SK-N-SH (cell line): Measurements from ENCODE around the gene ZEB1. TPM values are rescaled to one million over a fixed set of nuclear protein-coding genes. Genes with fewer than 3 reads are reported as not detected.

ENCODE experiments used
- CTCF ChIA-PET: fragments of 300-600, 350-600 bp; formaldehyde crosslinking; extraction: SDS; loops from one replicate; lab custom pipeline; 2021; lab: Yijun Ruan, JAX
- POLR2A ChIA-PET: fragments of 350-600 bp; sonication (Branson Sonifier 250); formaldehyde crosslinking; extraction: SDS; loops from one replicate; lab custom pipeline; 2020; ENCODE audit warnings: antibody characterized with exemption, inconsistent platforms; lab: Yijun Ruan, JAX
- DNase-seq: peaks from one replicate; pipeline ENCODE4 v3.0.0; 2012
- H2AFZ ChIP-seq: fragments of 200-600 bp; sonication (generic); 2 replicates; pipeline ENCODE4 v1.8.1; 2016; ENCODE audit warnings: antibody characterized with exemption, mild to moderate bottlenecking, low read depth
- H3F3A ChIP-seq: fragments of 200-600 bp; sonication (generic); replicated peaks from 2 replicates; pipeline ENCODE3; 2016; ENCODE audit warnings: antibody characterized with exemption, mild to moderate bottlenecking; ENCODE audit not compliant: insufficient read depth
- H3K27ac ChIP-seq, 2 experiments: fragments of 200-500 bp in 1 of 2; fragments of 200-600 bp in 1 of 2; sonication (Bioruptor generic) in 1 of 2; sonication (generic), shearing (Covaris generic) in 1 of 2; 2 replicates each; pipeline versions ENCODE4 v1.5.1 to v1.6.1; 2014 to 2016; ENCODE audit warnings: low read depth in 2 of 2, inconsistent platforms in 1 of 2, low read length in 1 of 2, mild to moderate bottlenecking in 1 of 2, mixed read lengths in 1 of 2
- H3K27me3 ChIP-seq: fragments of 200-600 bp; sonication (generic), shearing (Covaris generic); 2 replicates; pipeline ENCODE4 v1.6.1; 2016; ENCODE audit warnings: mixed run types; ENCODE audit not compliant: insufficient read depth
- H3K36me3 ChIP-seq, 2 experiments: fragments of 200-500 bp in 1 of 2; fragments of 200-600 bp in 1 of 2; sonication (Bioruptor generic) in 1 of 2; sonication (generic) in 1 of 2; replicated peaks in 1 of 2; 2 replicates each; pipeline versions ENCODE3 to v1.5.1; 2014 to 2016; ENCODE audit warnings: low read length in 1 of 2, mild to moderate bottlenecking in 1 of 2; ENCODE audit not compliant: insufficient read depth in 2 of 2, control insufficient read depth in 1 of 2
- H3K4me1 ChIP-seq, 2 experiments: fragments of 200-500 bp in 1 of 2; fragments of 200-600 bp in 1 of 2; sonication (Bioruptor generic) in 1 of 2; sonication (generic), shearing (Covaris generic) in 1 of 2; 2 replicates each; pipeline versions ENCODE4 v1.5.1 to v1.6.1; 2014 to 2016; ENCODE audit warnings: low read depth in 1 of 2, low read length in 1 of 2, mixed run types in 1 of 2; ENCODE audit not compliant: insufficient read depth in 2 of 2, control insufficient read depth in 1 of 2
- H3K4me2 ChIP-seq: fragments of 200-600 bp; sonication (generic), shearing (Covaris generic); 2 replicates; pipeline ENCODE4 v1.6.1; 2017; ENCODE audit warnings: mixed run types
- H3K4me3 ChIP-seq, 2 experiments: fragments of 200-500 bp in 1 of 2; fragments of 200-600 bp in 1 of 2; sonication (Bioruptor generic) in 1 of 2; sonication (generic), shearing (Covaris generic) in 1 of 2; 2 replicates each; pipeline versions ENCODE4 v1.5.1 to v1.8.1; 2014 to 2016; ENCODE audit warnings: low read depth in 2 of 2, inconsistent platforms in 1 of 2, low read length in 1 of 2, mild to moderate bottlenecking in 1 of 2, mixed read lengths in 1 of 2, moderate library complexity in 1 of 2
- H3K79me2 ChIP-seq: fragments of 200-600 bp; sonication (generic); 2 replicates; pipeline ENCODE4 v1.8.1; 2017; ENCODE audit warnings: mild to moderate bottlenecking; ENCODE audit not compliant: insufficient read depth
- H3K9ac ChIP-seq: fragments of 200-600 bp; sonication (generic); 2 replicates; pipeline ENCODE4 v1.6.1; 2017; ENCODE audit warnings: mixed run types
- H3K9me2 ChIP-seq: fragments of 200-600 bp; sonication (generic); 2 replicates; pipeline ENCODE4 v1.6.1; 2017; ENCODE audit warnings: mixed run types
- H3K9me3 ChIP-seq: fragments of 200-600 bp; sonication (generic); 2 replicates; pipeline ENCODE4 v1.6.1; 2017; ENCODE audit warnings: mixed run types, mild to moderate bottlenecking, moderate library complexity
- H4K20me1 ChIP-seq: fragments of 200-600 bp; sonication (generic); 2 replicates; pipeline ENCODE4 v1.6.1; 2017; ENCODE audit warnings: mild to moderate bottlenecking, mixed run types; ENCODE audit not compliant: insufficient read depth
- CHD2 ChIP-seq: fragments of 150-350 bp; IDR thresholded peaks from 2 replicates; pipeline ENCODE4 v1.6.1; 2018; ENCODE audit warnings: low read length; ENCODE audit not compliant: partially characterized antibody
- CTCF ChIP-seq: fragments of 200-600 bp; sonication (generic); IDR thresholded peaks from 2 replicates; pipeline ENCODE4 v1.6.1; 2017; ENCODE audit warnings: antibody characterized with exemption, mild to moderate bottlenecking, moderate library complexity
- EP300 ChIP-seq, 2 experiments: IDR thresholded peaks; 2 replicates each; pipeline versions ENCODE4 v1.4.0 to v1.6.1; 2012; ENCODE audit warnings: borderline replicate concordance in 1 of 2, low read depth in 1 of 2, low read length in 1 of 2
- FOSL2 ChIP-seq: IDR thresholded peaks from 2 replicates; pipeline ENCODE4 v1.4.0; 2012; ENCODE audit warnings: low read depth, mild to moderate bottlenecking, moderate library complexity, borderline replicate concordance
- JUND ChIP-seq: IDR thresholded peaks from 2 replicates; pipeline ENCODE4 v1.4.0; 2012
- MEF2A ChIP-seq: IDR thresholded peaks from 2 replicates; pipeline ENCODE4 v1.4.0; 2012; ENCODE audit warnings: low read depth, borderline replicate concordance
- MXI1 ChIP-seq: IDR thresholded peaks from 2 replicates; pipeline ENCODE4 v1.6.1; 2012; ENCODE audit warnings: mild to moderate bottlenecking, low read depth, low read length, improper control_type of control experiment
- PBX3 ChIP-seq: IDR thresholded peaks from 2 replicates; pipeline ENCODE4; 2012
- POLR2AphosphoS5 ChIP-seq: IDR thresholded peaks from 2 replicates; pipeline ENCODE4 v1.6.1; 2012; ENCODE audit warnings: low read depth, low read length
- RAD21 ChIP-seq: IDR thresholded peaks from 2 replicates; pipeline ENCODE4 v1.6.1; 2012; ENCODE audit warnings: mild to moderate bottlenecking, low read length
- RCOR1 ChIP-seq: fragments of 150-350 bp; IDR thresholded peaks from 2 replicates; pipeline ENCODE4 v1.6.1; 2017; ENCODE audit warnings: antibody characterized with exemption, low read length
- SIN3A ChIP-seq: IDR thresholded peaks from 2 replicates; pipeline ENCODE4 v1.6.1; 2012; ENCODE audit warnings: low read depth, mild to moderate bottlenecking, low read length, moderate library complexity, borderline replicate concordance
- TCF12 ChIP-seq: IDR thresholded peaks from 2 replicates; pipeline ENCODE4 v1.4.0; 2012
- WGBS: methylation state at CpG from one replicate; pipeline ENCODE4 v1.1.6; 2017; ENCODE audit warnings: low lambda C conversion rate; 5-methylcytosine and 5-hydroxymethylcytosine counted together
- polyA plus RNA-seq, 3 experiments: library from polyadenylated mRNA; depleted of rRNA; stranded (reverse); fragments of >200 nt; gene quantifications; 2 replicates each; pipeline ENCODE4 v1.2.3, GENCODE V29; 2012

Gene ZEB1
- polyA plus RNA-seq, 1 of the 3 experiments (the other 2 are of a cell fraction), result 5.4 TPM

- H3K9ac ChIP-seq, result no peak overlapping the region
- no peak overlapping the region for H3K4me2 ChIP-seq
- H3F3A ChIP-seq, result peaks cover 12% of the 10 kb centered on the region
- no peaks in the 10 kb centered on the region for H3K36me3 ChIP-seq
- no peaks in the 10 kb centered on the region for H3K9me2 ChIP-seq
- no peaks in the 10 kb centered on the region for H3K27me3 ChIP-seq
- H3K79me2 ChIP-seq, result peaks cover 85% of the 10 kb centered on the region
- POLR2A ChIA-PET, result no interaction called here
- H3K4me3 ChIP-seq, result no peak overlapping the region
- 0 out of 2 replicates have a peak, but pooled peaks cover 8% of the 10 kb centered on the region for H4K20me1 ChIP-seq
- H3K27ac ChIP-seq, result no peak overlapping the region
- CTCF ChIA-PET, result interaction anchor here (0.6 kb wide), 1 partner anchor 850 kb away, joined by 3 read pairs; no protein-coding TSS in a partner anchor
- DNase-seq, result no peak
- H2AFZ ChIP-seq, result no peak overlapping the region
- H3K9me3 ChIP-seq, result no peaks in the 10 kb centered on the region
- H3K4me1 ChIP-seq, result peaks cover 4 to 5% of the 10 kb centered on the region in 2 experiments; a peak in 3 of 4 replicates
- peak; percentile 22; the same call in 1 of the 2 replicates for TF ChIP-seq JUND
- no peak for TF ChIP-seq RCOR1
- TF ChIP-seq CTCF, result peak; percentile 18; the same call in 1 of the 2 replicates
- TF ChIP-seq PBX3, result peak; percentile 54
- TF ChIP-seq MEF2A, result no peak
- peak; percentile 44; the same call in 1 of the 2 replicates for TF ChIP-seq FOSL2
- TF ChIP-seq TCF12, result peak; percentile 59; the same call in 1 of the 2 replicates
- TF ChIP-seq RAD21, result 0 out of 2 replicates have a peak, but pooled peaks have one; percentile 10
Observed at GRCh38 chr10:31353574-31353973, 34.6 kb downstream of the ZEB1 start.

- H2AFZ ChIP-seq, result no peak overlapping the region
- no peaks in the 10 kb centered on the region for H3K27me3 ChIP-seq
- peaks cover 3 to 7% of the 10 kb centered on the region in 2 experiments; a peak in 3 of 4 replicates for H3K4me1 ChIP-seq
- no peaks in the 10 kb centered on the region for H3K9me3 ChIP-seq
- TF ChIP-seq MXI1 (no peak), RAD21 (no peak), EP300 (IDR thresholded peaks at IDR 0.05; ENCODE audit: borderline replicate concordance in 1 of 2, low read depth in 1 of 2, low read length in 1 of 2) (no peak), PBX3 (0 out of 2 replicates have a peak, but pooled peaks have one; percentile 7), CHD2 (no peak), SIN3A (no peak), POLR2AphosphoS5 (no peak)
- no peak overlapping the region; a peak in 2 of 4 replicates for H3K27ac ChIP-seq
- no peak overlapping the region for H3K4me2 ChIP-seq
- DNase-seq, result no peak
- POLR2A ChIA-PET, result no interaction called here
- H3K9ac ChIP-seq, result no peak overlapping the region
- H3K4me3 ChIP-seq, result no peak overlapping the region
- WGBS, result 91% methylated on average over 1 of the region's 1 CpG
- peaks cover 80% of the 10 kb centered on the region for H3K79me2 ChIP-seq
- peaks cover 0 to 7% of the 10 kb centered on the region in 2 experiments for H3K36me3 ChIP-seq
- H4K20me1 ChIP-seq, result 0 out of 2 replicates have a peak, but pooled peaks cover 5% of the 10 kb centered on the region
- H3F3A ChIP-seq, result peaks cover 5% of the 10 kb centered on the region
- CTCF ChIA-PET, result no interaction called here
- no peaks in the 10 kb centered on the region for H3K9me2 ChIP-seq
Observed at GRCh38 chr10:31358688-31359330, 39.8 kb downstream of the ZEB1 start.
